Panc1 (cell line): ENCODE data around the gene ANKRD10.

Experiments used
- POLR2AphosphoS5 ChIP-seq: IDR thresholded peaks from 2 replicates; pipeline ENCODE4 v1.6.1; 2012; ENCODE audit warnings: mild to moderate bottlenecking, low read depth, low read length, moderate library complexity
- TCF7L2 ChIP-seq: IDR thresholded peaks from 2 replicates; pipeline ENCODE4 v1.6.1; 2011; ENCODE audit warnings: mild to moderate bottlenecking, low read depth, low read length, inconsistent platforms
- TF ChIP-seq, protein P1 (sequence below): fragments of 450-650 bp; IDR thresholded peaks from 2 replicates; pipeline ENCODE4 v1.5.1; 2017; ENCODE audit warnings: mild to moderate bottlenecking

DNA sequence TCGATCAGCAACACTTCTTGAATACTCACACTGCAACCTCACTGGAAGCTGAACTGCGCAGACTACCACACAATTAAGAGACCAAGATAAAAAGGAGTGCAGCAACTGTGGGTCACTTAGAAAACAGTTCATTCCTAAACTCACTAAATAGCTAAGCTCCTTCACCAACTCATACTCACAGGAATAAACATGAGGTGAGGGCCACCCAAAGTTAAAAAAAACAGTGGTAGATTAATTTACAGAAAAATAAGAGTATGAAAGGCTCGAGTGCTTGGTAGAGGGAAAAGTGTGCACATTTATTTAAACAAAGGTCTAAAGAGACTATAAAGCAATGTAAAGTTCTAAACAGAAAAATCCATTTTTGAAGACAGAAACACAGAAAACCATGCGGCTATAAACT, 7.6 kb downstream of the ANKRD10 start:
- TF ChIP-seq, protein P1, sequence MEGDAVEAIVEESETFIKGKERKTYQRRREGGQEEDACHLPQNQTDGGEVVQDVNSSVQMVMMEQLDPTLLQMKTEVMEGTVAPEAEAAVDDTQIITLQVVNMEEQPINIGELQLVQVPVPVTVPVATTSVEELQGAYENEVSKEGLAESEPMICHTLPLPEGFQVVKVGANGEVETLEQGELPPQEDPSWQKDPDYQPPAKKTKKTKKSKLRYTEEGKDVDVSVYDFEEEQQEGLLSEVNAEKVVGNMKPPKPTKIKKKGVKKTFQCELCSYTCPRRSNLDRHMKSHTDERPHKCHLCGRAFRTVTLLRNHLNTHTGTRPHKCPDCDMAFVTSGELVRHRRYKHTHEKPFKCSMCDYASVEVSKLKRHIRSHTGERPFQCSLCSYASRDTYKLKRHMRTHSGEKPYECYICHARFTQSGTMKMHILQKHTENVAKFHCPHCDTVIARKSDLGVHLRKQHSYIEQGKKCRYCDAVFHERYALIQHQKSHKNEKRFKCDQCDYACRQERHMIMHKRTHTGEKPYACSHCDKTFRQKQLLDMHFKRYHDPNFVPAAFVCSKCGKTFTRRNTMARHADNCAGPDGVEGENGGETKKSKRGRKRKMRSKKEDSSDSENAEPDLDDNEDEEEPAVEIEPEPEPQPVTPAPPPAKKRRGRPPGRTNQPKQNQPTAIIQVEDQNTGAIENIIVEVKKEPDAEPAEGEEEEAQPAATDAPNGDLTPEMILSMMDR = no peak
- TF ChIP-seq POLR2AphosphoS5 (no peak), TCF7L2 (no peak)
